ENCODE measurements around the gene PNISR. TPM values are rescaled to one million over a fixed set of nuclear protein-coding genes. Genes with fewer than 3 reads are reported as not detected.

The PNISR gene
- total and polyA plus RNA-seq, 3 donors from 2014 or later, result 57.7 to 184 (median 173) TPM

DNA sequence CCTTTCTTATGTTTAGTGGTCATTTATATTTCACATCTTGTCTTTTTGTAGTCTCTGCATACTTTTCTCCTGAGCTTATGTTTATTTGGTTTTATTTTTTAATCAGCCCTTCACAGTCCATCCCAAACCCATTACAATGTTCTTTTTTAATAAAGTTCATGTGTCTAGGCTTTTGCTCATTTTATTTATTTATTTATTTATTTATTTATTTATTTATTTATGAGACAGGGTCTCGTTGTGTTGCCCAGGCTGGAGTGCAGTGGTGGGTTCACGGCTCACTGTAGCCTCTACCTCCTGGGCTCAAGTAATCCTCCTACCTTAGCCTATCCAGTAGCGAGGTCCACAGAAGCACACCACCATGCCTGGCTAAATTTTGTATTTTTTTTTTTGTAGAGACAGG, 34.2 kb downstream of the PNISR start:
- Histone ChIP-seq H3K27ac (no peak overlapping the region), H3K36me3 (ENCODE audit: low read depth, missing control alignments) (no peaks in the 10 kb centered on the region), H3K4me1 (no peaks in the 10 kb centered on the region), H3K4me3 (no peak overlapping the region), H3K27me3 (no peaks in the 10 kb centered on the region), H3K9me3 (no peaks in the 10 kb centered on the region)
- WGBS, 2 donors, result 95% methylated on average over 3 of the region's 3 CpGs
- no peak for DNase-seq
- intact Hi-C loops (cut with DNase I; ENCODE audit: low total_unique reads), result no loop called here
- no peak for TF ChIP-seq CTCF (IDR thresholded peaks at IDR 0.05)
- TF ChIP-seq POLR2A (IDR thresholded peaks at IDR 0.05), result no peak

GRCh38 chr6:99384507-99384906, 40.6 kb downstream of the PNISR start:
- TF ChIP-seq POLR2A (IDR thresholded peaks at IDR 0.05) (no peak), CTCF (IDR thresholded peaks at IDR 0.05) (no peak)
- Histone ChIP-seq H3K36me3 (ENCODE audit: low read depth, missing control alignments) (no peaks in the 10 kb centered on the region), H3K9me3 (no peaks in the 10 kb centered on the region), H3K27me3 (no peaks in the 10 kb centered on the region), H3K27ac (no peak overlapping the region), H3K4me3 (no peak overlapping the region), H3K4me1 (no peaks in the 10 kb centered on the region)
- intact Hi-C loops (cut with DNase I; ENCODE audit: low total_unique reads), result no loop called here
- DNase-seq, result no peak
- 86 to 91% methylated on average over 3 of the region's 3 CpGs for WGBS, 2 donors

DNA sequence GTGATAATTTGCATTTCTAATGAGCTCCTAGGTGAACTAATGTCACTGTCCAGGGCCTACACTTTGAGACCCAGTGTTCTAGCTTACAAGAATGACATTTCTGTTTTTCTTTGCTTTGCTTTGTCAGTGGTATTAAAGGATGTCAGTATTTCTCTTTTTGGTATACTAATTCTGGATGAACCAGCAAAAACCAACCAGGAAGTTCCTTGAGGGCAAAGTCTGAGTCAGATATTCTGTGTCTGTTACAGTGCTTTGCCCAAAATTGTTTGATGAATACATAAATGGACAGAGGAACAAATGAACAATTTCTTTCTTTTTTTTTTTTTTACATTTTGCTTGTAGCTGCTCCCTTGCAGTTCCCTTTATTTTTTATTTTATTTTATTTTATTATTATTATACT, 46.5 kb downstream of the PNISR start:
- H3K4me3 ChIP-seq, result no peak overlapping the region
- no peaks in the 10 kb centered on the region for H3K4me1 ChIP-seq
- TF ChIP-seq CTCF (IDR thresholded peaks at IDR 0.05), result no peak
- no peaks in the 10 kb centered on the region for H3K9me3 ChIP-seq
- no peak for DNase-seq
- no peaks in the 10 kb centered on the region for H3K36me3 ChIP-seq (ENCODE audit: low read depth, missing control alignments)
- H3K27me3 ChIP-seq, result no peaks in the 10 kb centered on the region
- H3K27ac ChIP-seq, result no peak overlapping the region
- intact Hi-C loops (cut with DNase I; ENCODE audit: low total_unique reads), result no loop called here

GRCh38 chr6:99369533-99369932, 55.6 kb downstream of the PNISR start:
- Histone ChIP-seq H3K27ac (no peak overlapping the region), H3K36me3 (ENCODE audit: low read depth, missing control alignments) (no peaks in the 10 kb centered on the region), H3K4me3 (no peak overlapping the region), H3K4me1 (no peaks in the 10 kb centered on the region), H3K9me3 (no peaks in the 10 kb centered on the region), H3K27me3 (no peaks in the 10 kb centered on the region)
- intact Hi-C loops (cut with DNase I; ENCODE audit: low total_unique reads), result no loop called here
- DNase-seq, result no peak
- TF ChIP-seq CTCF (IDR thresholded peaks at IDR 0.05) (no peak), POLR2A (IDR thresholded peaks at IDR 0.05) (no peak)

DNA sequence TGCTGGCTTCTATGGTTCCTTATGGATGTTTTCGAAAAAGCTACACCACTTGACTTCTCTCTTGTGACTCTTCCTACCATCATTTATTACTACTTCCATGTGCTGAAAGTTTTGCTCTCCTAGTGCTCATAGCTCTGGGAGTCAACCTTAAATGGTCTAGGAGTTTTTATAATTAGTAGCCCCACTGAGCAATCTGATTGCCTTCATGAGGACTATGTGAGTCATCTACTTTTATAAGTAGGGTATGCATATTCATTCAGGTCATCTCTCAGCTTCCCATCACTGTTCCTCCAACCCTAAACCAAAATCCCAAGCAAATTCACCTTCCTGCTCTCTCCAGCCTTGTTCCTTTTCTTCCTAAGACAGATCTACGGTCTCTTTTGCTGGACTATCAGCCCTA, 58.3 kb downstream of the PNISR start:
- intact Hi-C loops (cut with DNase I; ENCODE audit: low total_unique reads), result no loop called here
- no peak overlapping the region for H3K4me3 ChIP-seq
- WGBS, 2 donors, result 83 to 89% methylated on average over 2 of the region's 2 CpGs
- TF ChIP-seq CTCF (IDR thresholded peaks at IDR 0.05), result no peak
- no peak for TF ChIP-seq POLR2A (IDR thresholded peaks at IDR 0.05)
- no peak overlapping the region for H3K27ac ChIP-seq
- H3K4me1 ChIP-seq, result no peaks in the 10 kb centered on the region
- no peaks in the 10 kb centered on the region for H3K27me3 ChIP-seq
- H3K9me3 ChIP-seq, result no peaks in the 10 kb centered on the region
- no peaks in the 10 kb centered on the region for H3K36me3 ChIP-seq (ENCODE audit: low read depth, missing control alignments)
- no peak for DNase-seq

All from testis (tissue), 3 donors.